OCI-LY1 (cell line): ENCODE data around the gene TSPAN12.

Experiments
- EZH2 ChIP-seq: fragments of 200-600 bp; sonication (generic), shearing (Covaris generic); IDR thresholded peaks from 2 replicates; pipeline ENCODE4 v1.8.0; 2017; ENCODE audit warnings: borderline replicate concordance, mixed run types, mild to moderate bottlenecking, antibody characterized with exemption, low read length, moderate library complexity, mixed read lengths
- TF ChIP-seq, protein P1 (sequence below): fragments of 200-600 bp; sonication (generic), shearing (Covaris generic); IDR thresholded peaks from 2 replicates; pipeline ENCODE4 v1.5.1; 2017; ENCODE audit warnings: mild to moderate bottlenecking, antibody characterized with exemption, low read length, moderate library complexity, mixed read lengths

GRCh38 chr7:120856198-120856597, 1.7 kb downstream of the TSPAN12 start:
- TF ChIP-seq, protein P1, sequence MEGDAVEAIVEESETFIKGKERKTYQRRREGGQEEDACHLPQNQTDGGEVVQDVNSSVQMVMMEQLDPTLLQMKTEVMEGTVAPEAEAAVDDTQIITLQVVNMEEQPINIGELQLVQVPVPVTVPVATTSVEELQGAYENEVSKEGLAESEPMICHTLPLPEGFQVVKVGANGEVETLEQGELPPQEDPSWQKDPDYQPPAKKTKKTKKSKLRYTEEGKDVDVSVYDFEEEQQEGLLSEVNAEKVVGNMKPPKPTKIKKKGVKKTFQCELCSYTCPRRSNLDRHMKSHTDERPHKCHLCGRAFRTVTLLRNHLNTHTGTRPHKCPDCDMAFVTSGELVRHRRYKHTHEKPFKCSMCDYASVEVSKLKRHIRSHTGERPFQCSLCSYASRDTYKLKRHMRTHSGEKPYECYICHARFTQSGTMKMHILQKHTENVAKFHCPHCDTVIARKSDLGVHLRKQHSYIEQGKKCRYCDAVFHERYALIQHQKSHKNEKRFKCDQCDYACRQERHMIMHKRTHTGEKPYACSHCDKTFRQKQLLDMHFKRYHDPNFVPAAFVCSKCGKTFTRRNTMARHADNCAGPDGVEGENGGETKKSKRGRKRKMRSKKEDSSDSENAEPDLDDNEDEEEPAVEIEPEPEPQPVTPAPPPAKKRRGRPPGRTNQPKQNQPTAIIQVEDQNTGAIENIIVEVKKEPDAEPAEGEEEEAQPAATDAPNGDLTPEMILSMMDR = no peak
- no peak for TF ChIP-seq EZH2
